NCI-H1694 (cell line): Measurements from ENCODE around the gene GTF2H4.

Experiments
- DNase-seq: peaks from one replicate; lab custom pipeline; 2025; lab: John Stamatoyannopoulos, UW

GTF2H4 gene

GRCh38 chr6:30882759-30883684 is 25.0 kb upstream of the GTF2H4 start:
- DNase-seq: no peak

- DNase-seq: peak; percentile 12
Observed at GRCh38 chr6:30883685-30884520, 24.1 kb upstream of the GTF2H4 start, which contains the start of gene DDR1. Gene DDR1 (plus strand): TSS chr6:30884519. CDS start chr6:30888730, 4,211 bp downstream.

- DNase-seq: no peak
Observed at GRCh38 chr6:30884521-30885480, 23.2 kb upstream of the GTF2H4 start.

- DNase-seq: no peak
Observed at GRCh38 chr6:30885481-30885998, 22.5 kb upstream of the GTF2H4 start.

GRCh38 chr6:30885999-30886896 is 21.8 kb upstream of the GTF2H4 start:
- no peak for DNase-seq

GRCh38 chr6:30886897-30887255 is 21.1 kb upstream of the GTF2H4 start:
- no peak for DNase-seq

- DNase-seq: no peak
Observed at GRCh38 chr6:30887901-30888815, 19.8 kb upstream of the GTF2H4 start.

- no peak for DNase-seq
Observed at GRCh38 chr6:30888816-30889495, 19.1 kb upstream of the GTF2H4 start.

- DNase-seq: no peak
Observed at GRCh38 chr6:30889496-30889885, 18.5 kb upstream of the GTF2H4 start.

GRCh38 chr6:30889921-30890645 is 17.9 kb upstream of the GTF2H4 start:
- DNase-seq: no peak

- DNase-seq: no peak
Observed at GRCh38 chr6:30890646-30891449, 17.2 kb upstream of the GTF2H4 start.

- no peak for DNase-seq
Observed at GRCh38 chr6:30891450-30891723, 16.6 kb upstream of the GTF2H4 start.

- DNase-seq: no peak
Observed at GRCh38 chr6:30891816-30892538, 16.0 kb upstream of the GTF2H4 start.

GRCh38 chr6:30893001-30893591 is 14.9 kb upstream of the GTF2H4 start:
- no peak for DNase-seq

- no peak for DNase-seq
Observed at GRCh38 chr6:30893666-30894065, 14.3 kb upstream of the GTF2H4 start.

- DNase-seq: no peak
Observed at GRCh38 chr6:30894381-30894780, 13.6 kb upstream of the GTF2H4 start.
